22Rv1 (cell line): Measurements from ENCODE around the gene RELL1.

Experiments
- ZFX ChIP-seq: fragments of 450-650 bp; IDR thresholded peaks from 2 replicates; pipeline ENCODE4 v1.6.1; 2017; ENCODE audit warnings: antibody characterized with exemption, borderline replicate concordance
- TF ChIP-seq, protein P1 (sequence below): fragments of 450-650 bp; IDR thresholded peaks from 2 replicates; pipeline ENCODE4 v1.5.1; 2017; ENCODE audit warnings: mild to moderate bottlenecking

DNA sequence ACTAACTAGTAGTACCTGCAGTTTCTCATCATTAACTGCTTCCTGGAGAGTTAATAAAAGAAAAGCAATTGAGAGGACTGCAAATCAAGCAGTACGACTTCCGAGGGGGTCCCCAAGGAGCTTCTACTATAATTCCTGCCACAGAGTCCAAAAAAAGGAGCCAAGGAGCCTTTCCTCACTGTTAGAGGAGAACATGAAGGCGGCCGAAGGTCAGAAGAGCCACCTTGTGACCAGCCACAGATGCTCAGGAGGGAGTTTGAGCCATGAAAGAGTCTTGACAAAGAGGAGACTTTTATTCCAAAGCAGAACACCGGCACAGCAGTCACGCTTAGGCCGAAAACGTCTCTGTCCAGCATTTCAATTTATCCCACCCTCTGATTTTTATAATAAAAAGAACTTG lies 62.2 kb downstream of the RELL1 start:
- TF ChIP-seq, protein P1, sequence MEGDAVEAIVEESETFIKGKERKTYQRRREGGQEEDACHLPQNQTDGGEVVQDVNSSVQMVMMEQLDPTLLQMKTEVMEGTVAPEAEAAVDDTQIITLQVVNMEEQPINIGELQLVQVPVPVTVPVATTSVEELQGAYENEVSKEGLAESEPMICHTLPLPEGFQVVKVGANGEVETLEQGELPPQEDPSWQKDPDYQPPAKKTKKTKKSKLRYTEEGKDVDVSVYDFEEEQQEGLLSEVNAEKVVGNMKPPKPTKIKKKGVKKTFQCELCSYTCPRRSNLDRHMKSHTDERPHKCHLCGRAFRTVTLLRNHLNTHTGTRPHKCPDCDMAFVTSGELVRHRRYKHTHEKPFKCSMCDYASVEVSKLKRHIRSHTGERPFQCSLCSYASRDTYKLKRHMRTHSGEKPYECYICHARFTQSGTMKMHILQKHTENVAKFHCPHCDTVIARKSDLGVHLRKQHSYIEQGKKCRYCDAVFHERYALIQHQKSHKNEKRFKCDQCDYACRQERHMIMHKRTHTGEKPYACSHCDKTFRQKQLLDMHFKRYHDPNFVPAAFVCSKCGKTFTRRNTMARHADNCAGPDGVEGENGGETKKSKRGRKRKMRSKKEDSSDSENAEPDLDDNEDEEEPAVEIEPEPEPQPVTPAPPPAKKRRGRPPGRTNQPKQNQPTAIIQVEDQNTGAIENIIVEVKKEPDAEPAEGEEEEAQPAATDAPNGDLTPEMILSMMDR, result no peak
- no peak for TF ChIP-seq ZFX
